Esophagus muscularis mucosa (tissue), 4 donors: Measurements from ENCODE around the gene RBM15B. TPM values are rescaled to one million over a fixed set of nuclear protein-coding genes. Genes with fewer than 3 reads are reported as not detected.

ENCODE experiments used
- DNase-seq: peaks from one replicate; pipeline ENCODE4 v3.0.0-alpha.2; 2017; ENCODE audit errors: extremely low spot score
- H3K27ac ChIP-seq, 4 donors: fragments of 200-600 bp; sonication (generic); replicated peaks in 1 of 4; 1 replicate in 3 of 4; 2 replicates in 1 of 4; pipeline ENCODE4 v1.5.1; 2016 to 2019; ENCODE audit warnings: mild to moderate bottlenecking in 1 of 4
- H3K27me3 ChIP-seq, 4 donors: fragments of 200-600 bp; sonication (generic); one replicate each; pipeline versions ENCODE4 v1.5.1 to v1.6.0; 2016 to 2019
- H3K36me3 ChIP-seq, 4 donors: fragments of 200-600 bp; sonication (generic); one replicate each; pipeline ENCODE4 v1.5.1; 2016 to 2019
- H3K4me1 ChIP-seq, 4 donors: fragments of 200-600 bp; sonication (generic); one replicate each; pipeline ENCODE4 v1.5.1; 2016 to 2019
- H3K4me3 ChIP-seq, 4 donors: fragments of 200-600 bp; sonication (generic); 1 replicate in 2 of 4; 2 replicates in 2 of 4; pipeline ENCODE4 v1.5.1; 2016 to 2019; ENCODE audit warnings: mild to moderate bottlenecking in 4 of 4, moderate library complexity in 1 of 4
- H3K9me3 ChIP-seq, 4 donors: fragments of 200-600 bp; sonication (generic); 1 replicate in 3 of 4; 2 replicates in 1 of 4; pipeline ENCODE4 v1.5.1; 2016 to 2019
- CTCF ChIP-seq, 3 experiments: fragments of 200-600 bp in 2 of 3; fragments of 450-650 bp in 1 of 3; sonication (generic) in 2 of 3; IDR thresholded peaks; one replicate each; pipeline ENCODE4 v1.5.1; 2017 to 2019; ENCODE audit warnings: antibody characterized with exemption in 3 of 3, mild to moderate bottlenecking in 2 of 3, moderate library complexity in 1 of 3
- EP300 ChIP-seq: sonication (generic); formaldehyde crosslinking; IDR thresholded peaks from one replicate; pipeline ENCODE4 v1.6.1; 2017; ENCODE audit warnings: antibody characterized with exemption
- POLR2A ChIP-seq: fragments of 450-650 bp; IDR thresholded peaks from one replicate; pipeline ENCODE4 v1.6.1; 2017; ENCODE audit warnings: antibody characterized with exemption, moderate library complexity, mild to moderate bottlenecking, low read depth
- POLR2AphosphoS5 ChIP-seq, 2 donors: sonication (generic); formaldehyde crosslinking; IDR thresholded peaks; one replicate each; pipeline ENCODE4 v1.6.1; 2017; ENCODE audit warnings: antibody characterized with exemption in 2 of 2
- WGBS: methylation state at CpG from one replicate; pipeline ENCODE4 v1.1.5; 2018; 5-methylcytosine and 5-hydroxymethylcytosine counted together
- intact Hi-C: fragments of 100-400 bp; cut with DNase I; formaldehyde crosslinking; loops from one replicate; pipeline ENCODE4 v1.15.1; 2023
- total RNA-seq, 4 donors: library from RNA; depleted of rRNA; stranded (reverse); fragments of >200 nt; gene quantifications; one replicate each; pipeline versions ENCODE4 v1.1.0 to v1.2.1, GENCODE V29; 2016

The RBM15B gene
- total RNA-seq, 4 donors from 2014 or later = 27.8 to 50.5 (median 42.6) TPM

GRCh38 chr3:51434746-51435327 is 43.8 kb downstream of the RBM15B start:
- no peak for DNase-seq
- peaks cover 13 to 80% (median 58%) of the 10 kb centered on the region in 4 donors for H3K36me3 ChIP-seq
- H3K4me1 ChIP-seq = no peaks in the 10 kb centered on the region
- no peak overlapping the region for H3K4me3 ChIP-seq
- no peaks in the 10 kb centered on the region for H3K27me3 ChIP-seq
- intact Hi-C loops = no loop called here
- TF ChIP-seq CTCF (IDR thresholded peaks at IDR 0.05) = peak; percentile 43 to 69 (median 60)
- TF ChIP-seq POLR2A = no peak
- TF ChIP-seq POLR2AphosphoS5 (IDR thresholded peaks at IDR 0.05) = no peak
- no peak overlapping the region for H3K27ac ChIP-seq
- H3K9me3 ChIP-seq = no peaks in the 10 kb centered on the region

GRCh38 chr3:51436998-51437639 is 46.0 kb downstream of the RBM15B start:
- intact Hi-C loops = no loop called here
- no peak for DNase-seq
- Histone ChIP-seq H3K36me3 (peaks cover 32 to 80% (median 58%) of the 10 kb centered on the region in 4 donors), H3K9me3 (no peaks in the 10 kb centered on the region), H3K4me3 (no peak overlapping the region), H3K27me3 (no peaks in the 10 kb centered on the region), H3K4me1 (no peaks in the 10 kb centered on the region), H3K27ac (no peak overlapping the region)
- no peak for TF ChIP-seq POLR2AphosphoS5 (IDR thresholded peaks at IDR 0.05)
- TF ChIP-seq CTCF (IDR thresholded peaks at IDR 0.05) = no peak
- no peak for TF ChIP-seq EP300
- no peak for TF ChIP-seq POLR2A
- 92% methylated on average over 8 of the region's 8 CpGs for WGBS

GRCh38 chr3:51441282-51442030 is 50.4 kb downstream of the RBM15B start:
- no peak overlapping the region for H3K4me3 ChIP-seq
- intact Hi-C loops = no loop called here
- H3K9me3 ChIP-seq = no peaks in the 10 kb centered on the region
- peaks cover 32 to 66% (median 57%) of the 10 kb centered on the region in 4 donors for H3K36me3 ChIP-seq
- H3K27me3 ChIP-seq = no peaks in the 10 kb centered on the region
- no peak for DNase-seq
- H3K4me1 ChIP-seq = no peaks in the 10 kb centered on the region
- WGBS = 92% methylated on average over 8 of the region's 8 CpGs
- no peak overlapping the region for H3K27ac ChIP-seq
- no peak for TF ChIP-seq POLR2AphosphoS5 (IDR thresholded peaks at IDR 0.05)
- no peak for TF ChIP-seq CTCF (IDR thresholded peaks at IDR 0.05)
- no peak for TF ChIP-seq POLR2A
- no peak for TF ChIP-seq EP300

- H3K4me1 ChIP-seq = no peaks in the 10 kb centered on the region
- no peak overlapping the region for H3K27ac ChIP-seq
- WGBS = 96% methylated on average over 3 of the region's 4 CpGs
- intact Hi-C loops = no loop called here
- H3K36me3 ChIP-seq = peaks cover 13 to 31% (median 26%) of the 10 kb centered on the region in 4 donors
- no peaks in the 10 kb centered on the region for H3K27me3 ChIP-seq
- no peak for TF ChIP-seq CTCF (IDR thresholded peaks at IDR 0.05)
- TF ChIP-seq POLR2A = no peak
- TF ChIP-seq EP300 = no peak
- no peak for TF ChIP-seq POLR2AphosphoS5 (IDR thresholded peaks at IDR 0.05)
- no peak for DNase-seq
- H3K9me3 ChIP-seq = no peaks in the 10 kb centered on the region
- H3K4me3 ChIP-seq = no peak overlapping the region
These were observed 54.6 kb downstream of the RBM15B start for GRCh38 chr3:51445544-51446280.

Other genes with a start within 250 kb of the RBM15B start
- gene MANF, start 6.0 kb upstream of the RBM15B start, total RNA-seq = 10 to 100 TPM; 16.2 to 34.6 (median 24.9) TPM
- gene DCAF1, start 108.7 kb downstream of the RBM15B start, total RNA-seq = 10 to 100 TPM; 18.3 to 24.7 (median 21.8) TPM
- 10 to 100 TPM; 18.2 to 25.3 (median 23.8) TPM for gene RAD54L2, start 147.4 kb downstream of the RBM15B start, total RNA-seq